HG03432 (cell line): ENCODE results near the gene CADPS.

ENCODE experiments used
- ATAC-seq: cut with Tn5 transposase; IDR thresholded peaks from one replicate; pipeline ENCODE4 v1.9.1; 2021; ENCODE audit warnings: mild to moderate bottlenecking, moderate library complexity; ENCODE audit not compliant: unreplicated experiment

The CADPS gene

DNA sequence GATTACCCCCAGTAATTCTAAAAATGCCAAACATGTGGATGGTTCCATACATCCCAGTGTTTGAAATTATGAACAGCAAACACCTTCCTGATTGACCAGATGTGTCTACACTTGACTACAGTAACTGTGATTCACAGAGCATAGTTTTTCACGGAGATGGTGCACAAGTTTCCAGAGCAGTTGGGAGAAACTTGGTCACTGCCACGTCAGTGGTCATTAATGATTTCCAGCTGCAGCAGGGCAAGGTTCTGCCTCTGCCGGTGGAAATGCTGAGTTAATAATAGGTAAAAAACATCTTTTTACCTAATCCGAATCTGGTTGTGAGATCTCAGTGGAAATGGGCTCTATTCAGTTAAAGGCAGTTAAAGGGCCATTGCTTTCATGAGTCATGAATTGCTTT is 347.7 kb downstream of the CADPS start:
- ATAC-seq, result no peak

DNA sequence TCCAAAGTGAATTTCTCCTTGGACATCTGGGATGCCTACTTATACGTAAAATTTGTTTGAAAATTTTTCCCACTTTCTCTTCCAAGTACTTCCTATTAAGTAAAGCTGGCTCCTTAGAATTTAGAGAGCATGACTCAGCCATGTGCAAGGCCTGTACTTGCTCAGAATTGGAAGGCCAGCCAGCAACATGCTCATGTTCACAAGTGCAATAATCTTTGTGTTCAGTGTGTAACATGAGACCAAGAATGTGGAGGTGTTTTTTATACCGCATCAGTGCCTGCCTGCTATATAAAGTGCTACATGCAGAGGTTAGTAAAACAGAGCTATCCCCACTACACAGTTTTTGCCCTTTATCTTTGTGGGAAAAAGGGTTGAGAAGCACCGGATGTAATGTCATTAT is 349.9 kb downstream of the CADPS start:
- ATAC-seq, result no peak

DNA sequence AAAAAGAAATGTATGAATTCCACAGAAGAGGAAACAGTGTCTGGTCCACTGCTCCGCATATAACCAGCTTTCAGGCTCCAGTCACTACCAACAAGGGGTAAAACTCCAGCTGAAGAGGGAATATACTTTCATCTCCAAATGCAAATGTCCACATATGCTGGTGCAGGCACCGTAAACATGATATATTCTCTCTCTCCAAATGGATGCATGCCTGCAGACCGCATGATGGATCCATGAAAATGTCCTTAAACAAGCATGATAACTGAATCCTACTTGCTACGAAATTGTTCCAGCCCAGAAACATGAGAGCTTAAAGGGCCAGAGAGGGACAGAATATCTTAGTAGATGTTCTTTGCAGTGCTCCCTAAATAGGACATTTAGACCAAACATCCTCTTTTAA is 351.5 kb downstream of the CADPS start:
- no peak for ATAC-seq

DNA sequence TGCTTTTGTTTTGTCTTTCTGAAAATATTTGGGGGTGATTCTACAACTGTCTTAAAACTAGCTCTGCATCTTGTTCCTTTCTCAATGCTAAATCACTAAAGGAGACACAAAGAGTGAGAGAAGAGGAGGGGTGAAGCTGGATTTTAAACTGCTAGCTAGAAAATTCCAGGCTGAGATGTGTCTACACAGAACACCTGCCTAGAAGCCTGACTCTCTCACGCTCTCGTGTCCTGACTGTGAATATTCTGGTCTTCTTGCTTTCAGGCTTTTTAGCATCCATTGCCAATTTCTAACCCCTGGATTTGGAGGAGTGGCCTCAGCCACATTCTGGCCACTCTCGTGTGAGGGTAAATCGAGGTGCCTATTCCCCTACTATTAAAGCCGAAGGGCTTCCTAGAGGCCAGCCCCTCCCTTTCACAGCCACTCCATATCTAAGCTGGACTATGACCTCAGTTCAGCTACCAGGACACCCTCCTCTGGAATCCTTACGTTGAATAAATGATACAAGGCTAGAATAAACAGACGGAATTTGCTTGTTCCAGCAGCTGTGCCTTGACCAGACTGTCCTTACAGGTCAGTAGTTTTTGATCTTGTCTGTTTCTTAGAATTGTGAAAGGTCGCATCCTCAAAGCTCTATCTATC is 353.6 kb downstream of the CADPS start:
- ATAC-seq, result no peak

DNA sequence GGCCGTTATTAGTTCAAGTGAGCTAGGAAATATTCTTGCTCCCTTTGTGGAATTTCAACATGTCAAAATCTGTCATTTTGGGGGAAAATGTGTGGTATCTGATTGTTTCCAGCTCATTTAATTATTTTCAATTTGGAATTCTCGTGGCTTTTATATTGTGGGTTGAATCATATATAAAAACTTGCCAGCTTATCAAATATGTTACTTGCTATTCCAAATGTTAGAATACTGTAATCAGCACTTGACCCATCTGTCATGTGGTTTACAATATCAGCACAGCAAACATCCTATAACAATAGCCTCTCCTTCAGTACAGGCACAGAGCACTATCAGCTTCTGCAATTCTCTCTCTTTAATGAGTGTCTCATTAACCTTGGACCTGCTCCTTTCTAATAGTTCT is 371.7 kb downstream of the CADPS start:
- no peak for ATAC-seq

DNA sequence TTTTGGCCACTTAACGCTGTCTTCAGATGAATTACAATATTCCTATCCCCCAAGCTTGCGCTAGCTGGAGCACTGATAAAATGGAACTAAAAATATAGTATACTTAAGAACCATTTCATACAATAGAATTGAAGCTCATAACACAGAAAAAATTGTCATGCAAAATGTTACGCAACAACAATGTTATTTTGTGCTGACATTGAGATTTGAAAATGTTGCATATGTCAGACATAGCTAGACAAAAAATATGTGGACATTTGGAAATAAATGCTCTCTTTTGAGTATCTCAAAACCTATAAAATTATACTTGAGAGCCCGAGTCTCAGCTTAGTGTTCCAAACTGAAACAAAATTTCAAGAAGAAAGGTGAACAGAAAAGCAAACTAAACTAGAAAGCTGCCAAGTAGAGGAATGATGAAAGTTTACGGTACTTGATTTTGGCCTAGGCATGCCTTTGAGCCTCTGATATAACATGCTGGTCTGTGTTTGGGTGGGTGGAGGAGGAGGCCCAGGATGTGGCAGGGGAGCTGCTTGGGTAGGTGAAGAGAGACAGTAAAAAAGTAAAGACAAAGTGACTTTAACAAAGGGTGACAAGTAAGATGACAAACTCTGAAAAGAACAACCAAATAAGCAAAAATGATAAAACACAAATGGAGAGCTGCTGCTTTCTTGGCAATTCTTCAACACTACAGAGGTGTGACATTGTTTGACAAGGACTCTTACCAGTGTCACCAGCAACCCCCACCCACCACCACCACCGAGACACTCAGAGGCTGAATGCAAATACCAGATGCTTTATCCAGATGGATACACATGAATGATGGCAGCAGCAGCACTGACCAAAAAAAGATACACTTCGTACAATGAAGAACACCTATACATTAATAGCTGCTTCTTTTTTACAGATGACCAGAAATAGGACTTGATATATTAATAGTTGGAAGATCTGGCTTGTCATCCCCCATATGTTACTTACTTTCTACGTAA is 372.6 kb downstream of the CADPS start:
- no peak for ATAC-seq

GRCh38 chr3:62501289-62501668 is 373.9 kb downstream of the CADPS start:
- no peak for ATAC-seq

GRCh38 chr3:62500556-62501288 is 374.5 kb downstream of the CADPS start:
- no peak for ATAC-seq

DNA sequence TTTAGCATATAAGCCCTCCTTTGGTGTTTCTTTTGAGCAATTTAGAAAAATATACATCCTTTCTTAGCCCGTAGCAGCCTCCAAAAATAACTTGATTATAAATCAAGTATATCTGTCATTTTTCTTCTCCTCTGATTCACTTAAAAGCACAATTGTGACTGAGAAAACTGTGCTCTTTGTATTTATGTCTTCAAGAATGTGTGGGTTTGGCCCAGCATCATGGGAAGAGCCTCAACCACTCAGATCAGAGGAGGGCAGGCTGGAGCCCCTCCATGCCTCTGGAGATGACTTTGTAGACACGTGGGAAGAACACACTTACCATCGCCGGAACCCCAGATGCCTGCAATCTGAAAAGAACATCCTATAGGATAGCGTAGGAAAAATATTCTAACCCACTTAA is 378.1 kb downstream of the CADPS start:
- ATAC-seq, result no peak

DNA sequence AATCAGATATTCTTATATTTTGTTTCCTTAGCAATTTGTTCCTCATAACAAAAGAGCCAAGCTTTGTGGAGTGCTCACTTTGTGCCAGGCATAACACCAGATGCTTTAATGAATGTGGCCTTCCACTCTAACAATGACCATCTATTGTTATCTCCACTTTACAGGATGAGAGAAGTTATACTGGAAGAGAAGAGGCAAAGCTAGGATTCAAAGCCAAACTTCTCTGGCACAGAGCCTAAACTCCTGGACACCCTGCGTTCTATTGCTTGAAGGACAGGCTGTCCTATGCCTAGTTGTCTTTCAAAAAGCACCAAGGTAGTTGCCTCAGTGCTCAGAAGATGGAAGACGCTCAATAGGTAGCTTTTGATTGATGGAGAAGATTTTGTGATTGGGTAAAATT is 378.7 kb downstream of the CADPS start:
- no peak for ATAC-seq

- no peak for ATAC-seq
These were observed 382.0 kb downstream of the CADPS start for GRCh38 chr3:62493109-62493801.

DNA sequence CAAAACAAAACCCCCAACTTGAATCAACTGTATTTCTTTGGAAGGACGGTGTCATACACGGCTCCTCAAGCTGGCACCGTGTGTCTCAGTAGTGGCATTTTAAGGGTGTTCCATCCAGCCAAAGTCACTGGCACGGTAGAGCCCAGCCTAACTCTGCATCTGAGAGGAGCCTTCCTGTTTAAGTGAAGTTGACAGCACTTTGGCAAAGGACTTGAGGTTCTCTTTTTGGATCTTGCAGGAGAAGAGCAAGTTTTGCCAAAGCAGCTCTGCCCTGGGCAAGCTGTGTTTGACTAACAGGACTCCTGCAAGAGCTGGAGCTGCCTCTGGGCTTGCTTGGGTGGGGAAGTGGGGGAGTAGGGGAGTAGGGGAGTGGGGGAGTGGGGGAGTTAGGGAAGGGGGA is 392.3 kb downstream of the CADPS start:
- no peak for ATAC-seq

GRCh38 chr3:62481962-62482361 is 393.3 kb downstream of the CADPS start:
- no peak for ATAC-seq

DNA sequence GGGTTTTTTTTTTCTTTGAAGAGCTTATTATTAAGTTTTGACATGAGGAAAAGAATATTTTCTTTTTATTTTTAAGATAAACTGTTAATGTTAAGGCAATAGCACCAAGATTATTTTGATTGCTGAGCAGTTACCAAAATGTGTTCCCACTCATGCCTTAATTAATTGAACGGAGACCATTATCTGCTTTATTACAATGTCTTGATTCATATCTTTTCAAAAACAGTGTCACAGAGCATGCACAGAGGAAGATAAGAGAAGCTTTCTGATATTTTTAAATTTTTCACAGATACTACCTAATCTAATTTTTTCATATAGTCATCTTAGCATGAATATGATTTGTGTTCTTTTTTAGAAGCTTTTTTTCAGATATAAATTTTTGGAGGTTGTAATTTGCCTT is 395.2 kb downstream of the CADPS start:
- no peak for ATAC-seq

- ATAC-seq, result no peak
These were observed 395.9 kb downstream of the CADPS start for GRCh38 chr3:62479326-62479725.

- no peak for ATAC-seq
These were observed 399.9 kb downstream of the CADPS start for GRCh38 chr3:62475306-62475705.

GRCh38 chr3:62467966-62468722 is 407.1 kb downstream of the CADPS start:
- no peak for ATAC-seq

DNA sequence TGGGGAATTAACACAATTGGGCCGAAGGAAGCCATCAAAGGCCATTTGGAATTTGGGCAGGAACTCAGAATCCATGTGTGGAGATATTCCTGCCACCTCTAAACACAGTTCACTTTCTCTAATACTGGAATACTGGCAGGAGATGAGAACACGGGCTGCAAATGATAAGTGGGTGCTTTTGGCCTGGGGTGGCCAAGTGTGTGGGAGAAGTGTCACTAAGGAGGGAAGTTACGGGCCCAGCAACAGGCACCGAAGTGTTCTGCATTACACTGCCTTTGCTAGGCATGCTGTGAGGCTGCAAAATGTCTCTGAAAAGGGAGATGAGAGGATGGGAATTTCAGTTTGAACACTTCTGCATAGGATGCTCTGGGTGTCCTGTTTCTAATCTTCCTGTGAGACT is 412.4 kb downstream of the CADPS start:
- no peak for ATAC-seq

- ATAC-seq, result no peak
These were observed 413.0 kb downstream of the CADPS start for GRCh38 chr3:62462104-62462762.

- ATAC-seq, result no peak
These were observed 420.3 kb downstream of the CADPS start for GRCh38 chr3:62454916-62455315.
